Mucosa of gallbladder (tissue), 1 donor: ENCODE results near the gene PIGR. TPM values are rescaled to one million over a fixed set of nuclear protein-coding genes. Genes with fewer than 3 reads are reported as not detected.

Experiments
- DNase-seq: peaks from one replicate; pipeline ENCODE4 v3.0.0-alpha.2; 2020; ENCODE audit warnings: low spot score
- total RNA-seq: library from RNA; stranded (reverse); gene quantifications from one replicate; pipeline ENCODE4 v1.2.1, GENCODE V29; 2021
- donor health status: DM: no; HTN: no; CAD: no.

PIGR gene
- total RNA-seq, 1 donor from 2014 or later = 2,875 TPM

DNA sequence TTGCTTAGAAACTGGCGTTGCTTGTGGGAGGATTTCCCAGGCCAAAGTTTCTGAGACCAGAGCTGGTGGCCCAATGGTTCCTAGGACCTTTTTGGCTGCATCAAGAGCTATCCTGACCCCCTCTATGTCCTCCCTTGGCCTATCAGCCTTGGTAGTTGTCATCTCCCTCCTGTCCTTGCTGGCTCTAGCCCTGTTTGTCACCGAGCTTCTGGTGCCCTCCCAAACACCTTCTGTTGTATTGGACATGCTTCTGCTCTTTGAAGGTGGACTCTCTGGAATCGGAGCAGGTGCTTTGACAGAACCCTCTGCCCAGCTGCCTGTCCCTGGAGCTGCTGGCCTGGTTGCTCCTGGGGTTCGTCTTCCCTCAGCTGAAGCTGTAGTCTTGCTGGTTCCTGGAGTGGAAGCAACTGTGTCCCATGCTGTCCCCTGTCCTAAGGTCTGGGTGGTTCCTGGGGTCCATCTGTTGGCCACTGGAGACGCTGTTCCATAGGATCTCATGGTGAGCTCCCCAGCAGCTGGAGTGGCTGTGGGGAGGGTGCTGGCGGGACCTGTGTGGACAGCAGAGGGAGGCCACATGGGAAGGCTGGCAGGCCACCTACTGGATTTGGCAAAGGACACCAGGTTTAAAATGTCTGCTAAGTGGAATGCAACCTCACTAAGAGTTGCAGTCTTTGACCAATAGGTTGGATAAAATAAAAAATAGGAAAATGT lies 14.6 kb upstream of the PIGR start:
- no peak for DNase-seq

DNA sequence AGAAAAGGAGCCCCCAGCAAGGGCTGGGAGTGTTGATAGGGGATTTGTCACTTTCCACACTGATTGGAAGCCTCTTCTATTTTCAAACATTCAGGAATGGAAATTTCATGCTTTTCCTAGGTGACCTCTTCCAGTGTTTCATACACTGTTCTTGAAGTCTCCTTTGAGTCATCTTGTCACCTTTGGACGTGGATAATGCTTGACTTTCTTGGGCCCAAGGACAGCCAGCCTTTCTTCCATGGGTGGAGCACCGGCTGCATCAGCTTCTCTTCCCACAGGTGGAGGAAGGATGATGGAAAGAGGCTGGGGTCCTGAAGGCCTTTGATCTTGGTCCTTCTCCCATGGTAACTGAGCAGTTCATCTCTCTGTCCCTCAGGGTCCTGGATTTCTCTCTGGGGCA lies 11.9 kb upstream of the PIGR start:
- no peak for DNase-seq

DNA sequence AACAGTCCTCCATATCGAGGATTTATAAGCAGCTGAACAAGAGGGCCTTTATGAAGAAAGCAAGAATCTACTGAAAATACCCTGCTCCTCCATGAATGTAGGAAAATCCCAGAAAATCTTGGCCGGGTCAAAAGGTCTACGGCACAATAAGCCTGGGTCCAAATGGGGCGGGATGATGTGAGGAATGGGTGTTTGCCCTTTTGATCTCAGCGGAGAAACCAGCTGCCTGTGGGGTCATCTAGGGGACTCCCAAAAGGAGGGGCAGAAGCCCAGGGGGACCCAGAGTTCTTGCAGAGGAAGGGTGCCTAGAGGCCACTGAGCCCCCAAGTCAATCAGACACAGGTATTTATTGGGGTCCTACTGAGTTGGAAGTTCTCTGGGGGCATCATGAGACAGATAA lies 11.4 kb upstream of the PIGR start:
- DNase-seq = no peak

DNA sequence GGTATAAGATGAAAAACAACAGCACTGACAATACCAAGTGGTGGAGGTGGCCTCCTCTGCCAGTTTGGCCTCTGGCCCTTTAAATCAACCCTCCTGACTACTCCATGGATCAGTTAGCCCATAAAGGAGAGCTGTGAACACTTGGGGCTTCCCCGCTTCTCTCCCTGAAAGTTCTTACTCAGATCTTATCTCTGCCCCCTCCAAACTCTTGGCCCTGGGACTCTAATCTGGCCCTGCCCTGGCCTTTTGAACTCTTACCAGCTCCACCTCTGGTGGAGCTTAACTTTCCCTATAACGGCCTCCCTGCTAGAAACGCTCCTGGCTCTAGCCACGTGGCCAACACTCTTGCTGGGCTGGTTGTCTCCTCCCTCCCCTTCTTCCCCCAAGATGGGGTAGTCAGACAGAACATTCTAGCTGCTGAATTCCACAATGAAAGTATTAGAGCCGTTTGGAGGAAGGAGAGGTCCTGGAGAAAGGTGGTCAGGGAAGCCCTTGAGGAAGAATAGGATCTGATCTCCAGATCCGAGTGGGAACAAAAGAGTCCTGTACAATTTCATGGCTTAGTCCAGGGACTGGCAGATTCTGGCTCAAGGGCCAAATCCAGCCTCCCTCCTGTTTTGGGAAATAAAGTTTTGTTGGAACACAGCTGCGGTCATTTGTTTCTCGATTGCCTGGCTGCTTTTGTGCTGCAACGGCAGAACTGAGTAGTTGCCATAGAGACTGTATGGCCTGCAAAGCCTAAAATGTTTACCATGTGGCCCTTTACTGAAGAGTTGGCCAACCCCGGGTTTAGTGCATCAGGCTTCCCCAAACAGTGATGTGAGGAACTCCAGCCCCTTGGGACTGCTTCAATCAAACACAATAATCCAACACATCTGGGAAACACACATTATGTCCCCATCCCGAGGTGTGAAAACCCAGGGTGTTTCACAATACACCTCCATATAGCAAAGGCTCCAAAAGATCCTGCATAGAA lies 9.5 kb upstream of the PIGR start:
- DNase-seq = no peak

DNA sequence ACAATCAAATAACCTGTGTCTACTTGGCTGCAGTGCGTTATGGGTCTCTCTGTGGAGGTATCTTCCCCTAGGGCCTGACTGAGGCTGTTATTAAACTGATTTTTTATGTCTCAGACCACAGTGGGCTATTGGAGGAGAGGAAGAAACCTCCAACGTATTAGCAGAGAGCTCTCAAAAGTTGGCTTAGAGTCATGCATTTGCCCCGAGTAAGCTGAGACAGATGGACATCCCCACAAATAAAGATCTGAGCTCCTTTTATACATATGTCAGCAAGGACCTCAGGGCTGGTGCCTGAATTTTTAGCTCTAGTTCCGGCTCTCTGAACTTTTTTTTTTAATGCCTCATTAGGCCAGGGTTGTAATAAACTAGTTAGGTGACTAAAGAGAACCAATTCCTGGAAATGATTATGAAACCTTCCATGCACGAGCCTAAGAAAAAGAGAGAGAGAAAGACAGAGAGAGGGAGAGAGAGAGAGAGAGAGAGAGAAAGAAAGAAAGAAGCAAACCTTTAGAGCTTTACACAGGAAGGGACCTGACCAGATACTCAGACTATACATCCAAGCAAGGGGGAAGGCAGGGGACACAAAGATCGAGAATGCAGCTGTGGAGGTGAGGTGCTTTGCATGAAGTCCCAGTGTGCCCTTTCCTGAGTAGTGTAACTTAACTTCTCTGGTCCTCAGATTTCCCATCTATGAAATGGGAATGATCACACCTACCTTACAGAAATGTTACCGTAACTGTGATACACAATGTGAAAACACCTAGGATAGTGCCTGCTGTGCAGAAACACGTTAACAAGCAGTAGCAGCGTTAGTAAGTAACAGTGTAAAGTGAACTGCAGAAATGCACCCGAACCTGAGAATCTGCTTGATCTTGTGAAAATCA lies 8.4 kb upstream of the PIGR start:
- no peak for DNase-seq

DNA sequence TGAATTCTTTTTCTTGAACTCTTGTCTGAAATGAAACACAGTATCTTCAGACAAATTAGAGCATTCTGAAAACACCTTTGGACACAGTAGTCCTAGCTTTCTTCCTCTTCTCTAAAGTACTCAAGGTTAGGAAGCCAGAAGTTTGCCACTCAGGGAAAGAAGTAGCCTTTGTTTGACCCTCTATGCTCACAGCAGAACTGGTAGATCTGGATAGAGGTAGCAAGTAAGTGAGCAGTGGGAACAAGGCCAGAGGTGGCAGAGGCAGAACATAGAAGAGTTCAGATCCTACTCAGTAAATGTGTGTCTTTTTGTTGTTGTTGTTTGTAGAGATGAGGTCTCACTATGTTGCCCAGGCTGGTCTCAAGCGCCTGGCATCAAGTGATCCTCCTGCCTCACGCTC lies 7.4 kb upstream of the PIGR start:
- no peak for DNase-seq

DNA sequence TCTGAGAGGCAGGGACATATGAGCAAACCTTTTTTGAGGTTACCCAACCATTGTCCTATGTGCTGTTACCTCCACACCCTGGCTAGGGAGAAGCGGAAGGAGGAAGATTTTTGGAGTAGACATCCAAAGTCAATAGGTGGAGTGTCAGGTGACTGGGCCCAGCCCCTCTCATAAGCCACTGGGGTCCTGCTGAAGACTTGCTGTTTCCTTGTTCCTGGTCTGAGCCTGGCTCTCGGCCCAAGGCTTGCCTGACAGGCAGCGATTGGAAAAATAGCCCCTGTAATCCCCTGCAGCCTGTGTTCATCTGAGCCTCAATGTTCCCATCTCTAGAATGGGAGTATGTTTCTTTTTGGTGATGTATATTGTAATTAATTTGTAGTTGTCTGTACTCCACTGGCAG lies 6.9 kb upstream of the PIGR start:
- peak; percentile 83 for DNase-seq

DNA sequence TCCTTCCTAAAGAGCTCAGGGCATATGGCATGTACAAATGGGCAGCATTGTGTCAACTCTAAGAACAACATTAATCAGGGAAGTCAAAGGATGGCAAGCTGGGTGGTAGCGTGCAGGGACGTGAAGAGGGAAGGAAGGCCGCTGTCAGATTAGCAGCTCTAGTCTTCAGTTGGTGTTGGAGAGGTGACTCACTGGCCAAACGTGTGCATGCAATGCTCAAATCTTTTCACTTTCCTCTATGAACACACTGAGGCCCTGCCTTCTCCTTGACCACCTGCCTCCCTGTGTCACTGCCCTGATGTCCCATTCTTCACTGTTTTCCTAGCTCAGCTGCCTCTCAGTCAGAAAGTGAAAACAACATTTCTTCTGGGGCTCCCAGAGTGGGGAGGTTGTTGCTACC lies 5.9 kb upstream of the PIGR start:
- no peak for DNase-seq

DNA sequence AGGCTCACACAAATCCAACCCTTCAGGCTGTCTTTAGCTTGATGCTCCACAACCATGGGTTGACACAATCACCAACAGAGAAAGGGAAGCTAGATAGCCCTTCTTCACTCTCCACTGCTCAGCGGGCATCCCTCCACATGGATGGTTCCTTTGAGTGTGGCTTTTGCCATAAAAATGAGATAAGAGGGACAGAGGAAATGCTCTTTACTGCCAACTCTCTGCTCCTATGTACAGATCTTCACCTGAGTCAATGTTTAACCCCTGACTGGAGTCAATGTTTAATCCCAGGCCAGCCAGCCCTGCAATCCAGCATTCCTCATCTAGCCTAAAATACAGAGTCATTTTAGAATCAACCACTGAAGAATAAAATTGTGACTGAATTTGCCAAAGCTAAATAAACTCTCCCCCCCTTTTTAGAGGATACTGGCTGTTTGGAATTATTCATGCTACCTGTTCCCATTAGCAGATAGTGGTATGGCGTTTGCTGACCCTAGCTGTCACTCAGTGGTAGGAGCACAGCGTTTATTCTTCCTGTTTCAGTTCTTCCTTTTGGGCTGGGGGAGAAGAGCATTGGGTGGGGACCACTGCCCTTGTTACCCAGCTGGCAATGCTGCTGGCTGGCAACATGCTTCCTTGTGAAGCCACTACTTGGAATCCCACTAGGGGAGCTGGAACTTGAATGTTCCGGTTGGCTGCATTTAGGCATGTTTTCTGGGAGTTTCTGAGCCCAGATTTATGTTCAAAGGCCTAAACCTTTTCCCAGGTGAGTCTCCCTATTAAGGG lies 5.2 kb upstream of the PIGR start:
- DNase-seq = peak; percentile 58

DNA sequence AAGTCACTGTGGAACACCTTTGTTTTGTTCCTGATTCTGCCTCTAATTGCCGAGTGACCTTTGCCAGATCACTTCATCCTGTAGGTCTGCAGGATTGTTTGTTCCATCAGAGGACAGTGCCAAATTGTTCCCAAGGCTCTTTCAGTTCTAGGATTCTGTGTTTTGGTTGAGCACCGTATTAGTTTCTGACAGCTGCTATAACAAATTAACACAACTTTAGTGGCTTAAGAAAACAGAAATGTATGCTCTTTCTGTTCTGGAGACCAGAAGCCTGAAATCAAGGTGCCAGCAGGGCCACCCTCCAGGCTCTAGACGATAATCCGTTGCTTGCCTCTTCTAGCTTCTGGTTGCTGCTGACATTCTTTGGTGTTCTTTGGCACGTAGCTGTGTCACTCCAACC lies 3.4 kb upstream of the PIGR start:
- no peak for DNase-seq

DNA sequence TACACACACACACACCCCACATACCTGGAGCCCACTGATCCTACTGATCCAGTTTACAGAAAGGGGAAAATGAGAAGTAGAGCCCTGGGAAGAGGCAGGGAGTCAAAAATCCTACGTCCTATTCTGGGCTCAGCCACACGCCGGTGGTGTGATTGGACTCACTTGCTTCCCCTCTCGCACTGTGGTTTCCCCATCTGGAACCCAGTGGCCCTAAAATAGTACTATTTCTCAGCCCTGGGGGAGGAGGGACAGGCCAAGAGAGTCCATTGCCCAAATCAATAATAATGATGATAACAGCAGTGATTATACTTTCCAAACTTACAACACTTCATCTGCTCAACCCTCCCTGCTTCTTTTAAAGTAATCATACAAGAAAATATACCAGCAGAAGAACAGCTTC lies 2.9 kb upstream of the PIGR start:
- DNase-seq = no peak

DNA sequence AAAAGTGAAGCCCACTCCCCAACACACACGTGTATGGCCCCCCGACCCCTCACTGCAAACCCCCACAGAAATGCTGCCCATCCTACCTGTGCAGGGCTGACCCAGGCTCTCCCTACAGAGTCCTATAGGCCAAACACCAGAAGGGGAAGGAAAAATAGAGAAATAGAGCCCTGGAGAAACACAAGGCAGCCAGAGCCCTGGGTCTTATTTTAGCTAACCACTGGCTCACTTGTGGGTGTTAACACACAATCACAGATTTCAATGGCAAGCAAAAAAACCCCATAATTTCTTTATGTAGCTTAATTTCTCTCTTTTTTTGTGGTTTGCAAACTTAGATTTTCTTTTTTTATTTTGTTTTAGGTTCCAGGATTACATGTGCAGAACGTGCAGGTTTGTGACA lies 989 bp upstream of the PIGR start:
- DNase-seq = no peak

DNA sequence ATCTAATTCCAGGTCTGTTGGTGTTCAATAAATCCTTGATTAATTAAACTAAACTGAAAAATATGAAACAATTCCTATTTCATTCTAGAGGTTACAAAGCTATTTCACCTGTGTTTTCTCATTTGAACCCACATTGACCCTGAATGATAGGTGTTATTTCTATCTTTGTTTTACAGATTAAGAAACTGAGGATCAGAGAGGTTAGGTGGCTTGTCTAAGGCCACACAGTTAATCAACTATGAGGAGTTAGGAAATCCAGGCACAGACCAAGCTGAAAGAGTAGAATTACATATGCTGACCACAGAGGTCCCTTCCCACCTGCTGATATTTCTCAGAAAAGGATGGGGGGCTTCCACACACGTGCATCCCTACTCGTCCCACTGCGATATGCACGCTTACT lies 487 bp downstream of the PIGR start:
- no peak for DNase-seq

DNA sequence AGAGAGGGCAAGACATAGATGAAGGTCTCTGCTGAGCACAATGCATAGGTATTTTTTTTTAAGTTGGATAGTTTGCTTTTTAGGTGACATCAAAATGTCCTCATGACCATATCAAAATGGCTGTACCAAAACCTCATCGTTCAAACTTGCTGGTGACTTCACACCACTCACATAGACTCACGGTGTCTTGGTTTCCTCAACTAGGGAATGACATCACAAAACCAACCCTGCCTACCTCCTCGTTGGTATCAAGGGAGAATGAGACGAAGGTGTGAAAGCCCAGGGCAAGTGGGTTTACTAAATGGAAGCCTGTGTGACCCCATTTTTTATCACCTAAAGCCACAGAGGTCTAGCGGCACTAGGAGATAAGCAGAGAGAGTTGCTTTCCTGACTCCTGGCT lies 1.6 kb downstream of the PIGR start:
- DNase-seq = no peak

DNA sequence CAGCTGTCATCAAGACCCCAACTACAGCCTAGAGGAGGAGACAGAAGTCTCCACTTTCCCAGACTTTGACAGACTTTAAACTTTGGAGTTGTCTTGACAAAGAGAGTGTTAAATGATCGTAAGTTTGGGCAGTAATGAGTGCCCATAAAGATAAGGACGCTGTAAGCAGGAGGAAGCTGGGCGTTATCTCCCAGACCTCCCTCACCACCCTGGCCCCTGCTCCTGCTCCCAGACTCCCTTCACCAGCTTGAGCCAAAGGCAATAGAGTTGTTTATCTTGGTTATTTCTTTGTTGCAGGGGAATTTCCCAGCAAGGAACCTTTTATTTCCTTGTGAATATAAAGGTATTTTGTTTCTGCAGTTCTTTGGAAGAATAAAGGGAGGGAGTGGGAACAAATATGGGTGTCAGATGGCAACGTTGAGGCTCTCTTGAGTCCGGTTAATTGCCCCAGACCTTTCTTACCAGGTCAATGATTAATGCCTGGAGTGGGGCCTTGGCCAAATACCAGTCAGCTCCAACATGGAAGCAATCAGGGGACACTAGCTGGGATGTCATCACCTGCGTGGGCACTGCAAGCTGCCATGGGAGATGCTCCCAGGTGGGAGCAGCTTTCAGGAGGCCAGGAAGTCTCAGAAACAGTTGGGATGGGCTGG lies 4.4 kb downstream of the PIGR start:
- DNase-seq = peak; percentile 62

DNA sequence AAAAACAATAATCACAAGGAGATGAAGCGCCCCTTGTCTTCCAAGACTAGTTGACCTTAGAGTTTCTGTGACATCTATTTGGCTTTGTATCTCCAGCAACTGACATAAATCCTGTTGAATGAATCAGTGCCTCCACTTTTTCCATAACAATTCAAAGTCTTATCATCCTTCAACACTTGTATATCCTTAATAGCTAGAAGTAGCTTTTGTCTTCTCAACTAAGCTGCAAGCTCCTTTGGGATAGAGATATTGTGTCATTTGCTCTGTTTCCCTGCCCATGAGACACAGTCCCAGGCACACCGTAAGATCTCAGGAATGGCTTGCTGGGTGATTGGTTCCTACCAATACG lies 5.7 kb downstream of the PIGR start:
- no peak for DNase-seq

DNA sequence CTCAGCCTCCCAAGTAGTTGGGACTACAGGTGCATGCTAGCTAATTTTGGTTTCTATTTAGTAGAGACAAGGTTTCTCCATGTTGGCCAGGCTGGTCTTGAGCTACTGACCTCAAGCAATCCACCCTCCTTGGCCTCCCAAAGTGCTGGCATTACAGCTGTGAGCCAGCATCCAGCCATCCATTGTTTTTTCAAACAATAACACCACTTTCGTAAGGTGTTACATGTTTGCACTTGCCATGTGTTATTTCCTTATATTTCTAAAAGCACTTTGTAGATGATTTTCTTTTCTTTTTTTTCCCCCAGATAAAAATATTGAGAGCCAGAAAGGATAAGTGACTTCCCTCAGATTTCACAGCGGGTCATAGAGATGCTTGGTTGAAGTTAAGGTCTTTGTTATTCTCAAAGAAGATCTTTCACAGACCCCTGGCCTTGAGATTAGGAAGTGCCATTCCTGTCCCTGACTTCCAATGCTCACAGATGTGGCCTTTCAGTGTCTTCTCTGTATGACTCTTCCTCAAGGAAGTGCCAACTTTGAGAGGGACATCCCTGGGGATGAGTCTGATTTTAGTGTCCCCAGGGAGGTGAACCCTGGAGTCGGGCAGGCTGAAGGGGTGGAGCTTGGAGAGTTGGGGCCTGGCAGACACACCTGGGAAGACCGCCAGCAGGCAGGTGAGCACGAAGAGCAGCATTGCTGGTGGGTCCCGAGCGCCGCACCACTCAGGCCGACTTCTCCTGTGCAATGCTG lies 6.3 kb downstream of the PIGR start:
- DNase-seq = no peak

DNA sequence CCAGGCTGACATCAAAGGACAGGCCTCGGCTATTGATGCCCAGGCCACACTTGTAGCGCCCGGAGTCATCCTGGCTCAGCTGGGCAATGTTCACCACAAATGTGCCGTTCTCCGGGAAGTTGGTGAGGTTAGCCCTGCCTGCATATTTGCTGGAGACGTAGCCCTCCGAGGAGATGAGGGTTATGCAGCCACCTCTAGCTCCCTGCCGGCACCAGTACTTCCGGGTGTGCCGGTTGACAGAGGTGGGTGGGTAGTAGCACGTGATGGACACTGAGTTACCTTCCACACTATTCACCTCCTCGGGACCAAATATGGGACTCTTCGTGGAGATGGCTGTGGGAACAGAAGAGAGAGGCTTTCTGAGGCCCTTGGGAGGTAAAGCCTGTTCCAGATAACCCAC lies 7.1 kb downstream of the PIGR start:
- DNase-seq = no peak

DNA sequence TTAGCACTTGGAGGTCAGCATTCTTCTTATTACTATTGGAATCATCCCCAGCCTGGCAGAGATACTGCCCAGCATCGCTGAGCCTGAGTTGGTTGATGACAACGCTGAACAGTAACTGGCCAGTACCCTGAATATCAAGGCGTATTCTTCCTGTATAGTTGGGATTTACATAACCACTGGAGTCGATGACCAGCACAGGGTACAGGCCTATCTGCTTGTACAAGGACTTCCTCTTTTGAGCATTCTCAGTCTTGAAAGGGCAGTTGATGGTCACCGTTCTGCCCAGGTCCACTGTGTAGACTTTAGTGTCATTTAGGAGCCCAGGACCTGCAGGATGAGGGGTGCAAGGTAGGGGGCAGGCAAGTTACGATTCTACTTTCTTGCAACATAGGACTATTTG lies 8.8 kb downstream of the PIGR start:
- DNase-seq = no peak

DNA sequence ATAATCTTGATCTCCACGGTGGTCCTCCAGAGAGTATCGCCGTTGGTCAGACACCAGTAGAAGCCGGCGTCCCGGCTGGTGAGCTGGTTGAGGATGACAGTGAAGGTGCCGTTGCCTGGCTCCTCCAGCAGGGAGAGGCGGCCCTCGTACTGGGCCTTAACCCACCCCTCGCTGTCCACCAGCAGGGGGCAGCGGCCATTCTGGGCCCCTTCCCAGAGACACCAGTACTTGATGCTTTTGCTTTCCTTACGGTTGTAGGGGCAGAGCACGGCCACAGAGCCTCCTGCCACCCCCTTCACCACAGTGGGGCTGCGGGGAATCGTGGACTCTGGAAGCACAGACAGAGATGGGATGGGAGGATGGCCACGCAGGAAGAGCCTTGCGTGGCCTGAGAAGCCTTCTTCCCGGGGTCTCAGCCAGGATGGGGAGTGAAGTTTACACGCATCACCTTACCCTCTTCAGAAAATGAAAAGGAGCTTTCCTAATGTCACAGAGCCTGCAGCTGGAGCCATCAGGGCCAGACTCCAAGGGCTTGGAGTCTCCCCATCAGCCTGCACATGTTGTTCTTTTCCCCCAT lies 10.7 kb downstream of the PIGR start:
- no peak for DNase-seq
